ENCODE results near the gene GRIN2C. TPM values are rescaled to one million over a fixed set of nuclear protein-coding genes. Genes with fewer than 3 reads are reported as not detected.

The GRIN2C gene
- total and polyA plus RNA-seq, 7 donors = 0.22 to 0.49 TPM; not detected in 5

- H3K4me3 ChIP-seq = no peak overlapping the region
- WGBS, 2 donors = 79 to 82% methylated on average over 17 of the region's 17 CpGs
- H3K27ac ChIP-seq = no peak overlapping the region
- DNase-seq = no peak
- no peak for TF ChIP-seq EP300 (IDR thresholded peaks at IDR 0.05)
- TF ChIP-seq POLR2A (IDR thresholded peaks at IDR 0.05) = no peak
- no peak for TF ChIP-seq CTCF (IDR thresholded peaks at IDR 0.05)
- TF ChIP-seq POLR2AphosphoS5 (IDR thresholded peaks at IDR 0.05) = no peak
- no peaks in the 10 kb centered on the region for H3K9me3 ChIP-seq
- peaks cover 0 to 10% (median 6%) of the 10 kb centered on the region in 4 donors for H3K4me1 ChIP-seq
- intact Hi-C loops (cut with DNase I) = no loop called here
- no peaks in the 10 kb centered on the region for H3K36me3 ChIP-seq
- H3K27me3 ChIP-seq = peaks cover 15 to 53% (median 49%) of the 10 kb centered on the region in 3 donors
Measured at GRCh38 chr17:74850310-74850709, 9.4 kb downstream of the GRIN2C start.

DNA sequence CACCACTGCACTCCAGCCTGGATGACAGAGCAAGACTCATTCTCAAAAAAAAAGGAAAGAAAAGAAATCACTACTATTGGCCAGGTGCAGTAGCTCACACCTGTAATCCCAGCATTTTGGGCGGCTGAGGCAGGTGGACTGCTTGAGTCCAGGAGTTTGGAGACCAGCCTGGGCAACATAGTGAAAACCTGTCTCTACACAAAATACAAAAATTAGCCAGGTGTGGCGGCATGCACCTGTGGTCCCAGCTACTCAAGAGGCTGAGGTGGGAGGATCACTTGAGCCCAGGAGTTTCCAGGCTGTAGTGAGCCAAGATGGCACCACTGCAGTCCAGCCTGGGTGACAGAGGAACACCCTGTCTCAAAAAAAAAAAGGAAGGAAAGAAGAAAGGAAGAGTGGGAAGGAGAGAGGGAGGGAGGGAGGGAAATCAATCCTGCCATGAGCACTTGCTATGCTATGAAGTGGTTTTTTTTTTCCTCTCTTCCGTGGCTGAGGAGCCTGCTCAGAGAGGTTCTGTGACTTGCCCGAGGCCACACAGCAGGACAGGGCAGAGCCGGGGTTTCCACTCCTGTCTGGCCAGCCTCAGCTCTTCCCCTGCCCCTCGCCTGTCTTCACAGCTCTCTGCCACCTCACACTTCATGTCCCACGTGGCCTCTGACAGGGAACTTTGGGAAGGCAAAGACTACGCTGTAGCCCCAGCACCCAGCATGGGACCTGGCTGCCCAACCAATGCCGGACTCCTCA, 10.9 kb downstream of the GRIN2C start:
- no peaks in the 10 kb centered on the region for H3K36me3 ChIP-seq
- peaks cover 0 to 10% (median 6%) of the 10 kb centered on the region in 4 donors for H3K4me1 ChIP-seq
- no peak overlapping the region for H3K27ac ChIP-seq
- H3K9me3 ChIP-seq = no peaks in the 10 kb centered on the region
- DNase-seq = no peak
- intact Hi-C loops (cut with DNase I) = no loop called here
- TF ChIP-seq POLR2A (IDR thresholded peaks at IDR 0.05) = no peak
- TF ChIP-seq CTCF (IDR thresholded peaks at IDR 0.05) = no peak
- TF ChIP-seq POLR2AphosphoS5 (IDR thresholded peaks at IDR 0.05) = no peak
- TF ChIP-seq EP300 (IDR thresholded peaks at IDR 0.05) = no peak
- H3K27me3 ChIP-seq = peaks cover 15 to 42% (median 34%) of the 10 kb centered on the region in 3 donors
- 68 to 72% methylated on average over 9 of the region's 9 CpGs for WGBS, 2 donors
- no peak overlapping the region for H3K4me3 ChIP-seq

DNA sequence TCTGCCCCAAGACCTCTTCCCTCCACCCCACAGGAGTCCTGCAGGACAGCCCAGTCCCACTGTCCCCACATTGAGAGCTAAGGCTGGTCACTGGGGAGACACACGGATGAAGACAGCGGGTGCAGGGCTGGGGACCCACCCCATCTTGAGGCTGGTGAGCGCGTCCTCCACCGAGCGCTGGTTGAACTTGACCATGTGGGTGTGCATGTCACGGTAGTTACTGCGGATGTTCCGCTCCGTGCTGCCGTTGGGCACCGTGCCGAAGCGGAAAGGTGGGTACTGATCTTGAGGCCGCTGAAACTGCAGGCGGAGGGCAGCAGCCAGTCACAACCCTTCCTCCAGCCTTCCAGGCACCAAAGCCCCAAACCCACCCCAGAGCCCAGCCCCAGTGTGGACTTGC, 13.1 kb downstream of the GRIN2C start:
- Histone ChIP-seq H3K9me3 (no peaks in the 10 kb centered on the region), H3K27ac (no peak overlapping the region), H3K36me3 (no peaks in the 10 kb centered on the region), H3K4me3 (no peak overlapping the region), H3K27me3 (peaks cover 4 to 24% (median 14%) of the 10 kb centered on the region in 3 donors), H3K4me1 (peaks cover 0 to 21% (median 15%) of the 10 kb centered on the region in 4 donors)
- intact Hi-C loops (cut with DNase I) = no loop called here
- TF ChIP-seq CTCF (IDR thresholded peaks at IDR 0.05) = no peak
- TF ChIP-seq POLR2AphosphoS5 (IDR thresholded peaks at IDR 0.05) = no peak
- no peak for TF ChIP-seq POLR2A (IDR thresholded peaks at IDR 0.05)
- no peak for TF ChIP-seq EP300 (IDR thresholded peaks at IDR 0.05)
- WGBS, 2 donors = 95 to 97% methylated on average over 16 of the region's 16 CpGs
- no peak for DNase-seq

GRCh38 chr17:74843352-74843627, 16.4 kb downstream of the GRIN2C start:
- intact Hi-C loops (cut with DNase I) = loop anchor here (1.0 kb wide), 1 partner anchor 17 kb away; no protein-coding TSS in a partner anchor
- no peak overlapping the region for H3K27ac ChIP-seq
- peak overlapping the region in 3 of 4 donors; percentile 43 to 46 (median 45) for H3K4me3 ChIP-seq
- DNase-seq = no peak
- H3K9me3 ChIP-seq = no peaks in the 10 kb centered on the region
- WGBS, 2 donors = 40 to 45% methylated on average over 26 of the region's 26 CpGs
- H3K36me3 ChIP-seq = no peaks in the 10 kb centered on the region
- H3K4me1 ChIP-seq = peaks cover 0 to 34% (median 31%) of the 10 kb centered on the region in 4 donors
- TF ChIP-seq EP300 (IDR thresholded peaks at IDR 0.05) (no peak), CTCF (IDR thresholded peaks at IDR 0.05) (no peak), POLR2AphosphoS5 (IDR thresholded peaks at IDR 0.05) (no peak), POLR2A (IDR thresholded peaks at IDR 0.05) (no peak)
- H3K27me3 ChIP-seq = peaks cover 0 to 8% (median 0%) of the 10 kb centered on the region in 3 donors

Data from sigmoid colon (tissue), 7 donors.